ENCODE results near the gene FAM120B. TPM values are rescaled to one million over a fixed set of nuclear protein-coding genes. Genes with fewer than 3 reads are reported as not detected.

The FAM120B gene
- total RNA-seq, 1 donor from 2014 or later = 33.7 TPM

DNA sequence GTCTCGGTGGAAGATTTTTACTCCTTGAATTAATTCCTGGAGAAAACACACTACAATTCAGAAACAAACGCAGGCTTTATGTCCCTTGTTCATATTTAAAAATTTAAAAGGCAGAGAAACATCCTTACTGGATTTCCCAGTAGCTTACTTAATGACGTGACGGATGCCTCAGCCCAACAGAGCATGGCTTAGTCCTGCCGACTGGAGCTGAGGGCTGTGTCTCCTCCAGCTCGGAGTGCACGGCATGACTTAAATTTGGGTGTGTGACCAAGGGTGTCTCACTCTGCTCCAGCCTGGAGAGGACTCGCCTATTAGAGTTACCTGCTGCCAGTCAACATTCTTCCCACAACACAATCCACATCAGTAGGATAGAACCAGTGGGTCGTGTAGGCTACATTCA, 139.4 kb downstream of the FAM120B start:
- no peak for DNase-seq (ENCODE audit: low read depth, low spot score)
- Mint-ChIP-seq H3K36me3 (ENCODE audit: low read depth) (no peaks in the 10 kb centered on the region), H3K27ac (ENCODE audit: unreplicated experiment) (no peak overlapping the region), H3K27me3 (ENCODE audit: low read depth) (no peaks in the 10 kb centered on the region), H3K9me3 (no peaks in the 10 kb centered on the region), H3K4me1 (peaks cover 27% of the 10 kb centered on the region), H3K4me3 (no peak overlapping the region)
- TF ChIP-seq, protein P1, sequence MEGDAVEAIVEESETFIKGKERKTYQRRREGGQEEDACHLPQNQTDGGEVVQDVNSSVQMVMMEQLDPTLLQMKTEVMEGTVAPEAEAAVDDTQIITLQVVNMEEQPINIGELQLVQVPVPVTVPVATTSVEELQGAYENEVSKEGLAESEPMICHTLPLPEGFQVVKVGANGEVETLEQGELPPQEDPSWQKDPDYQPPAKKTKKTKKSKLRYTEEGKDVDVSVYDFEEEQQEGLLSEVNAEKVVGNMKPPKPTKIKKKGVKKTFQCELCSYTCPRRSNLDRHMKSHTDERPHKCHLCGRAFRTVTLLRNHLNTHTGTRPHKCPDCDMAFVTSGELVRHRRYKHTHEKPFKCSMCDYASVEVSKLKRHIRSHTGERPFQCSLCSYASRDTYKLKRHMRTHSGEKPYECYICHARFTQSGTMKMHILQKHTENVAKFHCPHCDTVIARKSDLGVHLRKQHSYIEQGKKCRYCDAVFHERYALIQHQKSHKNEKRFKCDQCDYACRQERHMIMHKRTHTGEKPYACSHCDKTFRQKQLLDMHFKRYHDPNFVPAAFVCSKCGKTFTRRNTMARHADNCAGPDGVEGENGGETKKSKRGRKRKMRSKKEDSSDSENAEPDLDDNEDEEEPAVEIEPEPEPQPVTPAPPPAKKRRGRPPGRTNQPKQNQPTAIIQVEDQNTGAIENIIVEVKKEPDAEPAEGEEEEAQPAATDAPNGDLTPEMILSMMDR (conservative IDR thresholded peaks at IDR 0.05) = no peak

DNA sequence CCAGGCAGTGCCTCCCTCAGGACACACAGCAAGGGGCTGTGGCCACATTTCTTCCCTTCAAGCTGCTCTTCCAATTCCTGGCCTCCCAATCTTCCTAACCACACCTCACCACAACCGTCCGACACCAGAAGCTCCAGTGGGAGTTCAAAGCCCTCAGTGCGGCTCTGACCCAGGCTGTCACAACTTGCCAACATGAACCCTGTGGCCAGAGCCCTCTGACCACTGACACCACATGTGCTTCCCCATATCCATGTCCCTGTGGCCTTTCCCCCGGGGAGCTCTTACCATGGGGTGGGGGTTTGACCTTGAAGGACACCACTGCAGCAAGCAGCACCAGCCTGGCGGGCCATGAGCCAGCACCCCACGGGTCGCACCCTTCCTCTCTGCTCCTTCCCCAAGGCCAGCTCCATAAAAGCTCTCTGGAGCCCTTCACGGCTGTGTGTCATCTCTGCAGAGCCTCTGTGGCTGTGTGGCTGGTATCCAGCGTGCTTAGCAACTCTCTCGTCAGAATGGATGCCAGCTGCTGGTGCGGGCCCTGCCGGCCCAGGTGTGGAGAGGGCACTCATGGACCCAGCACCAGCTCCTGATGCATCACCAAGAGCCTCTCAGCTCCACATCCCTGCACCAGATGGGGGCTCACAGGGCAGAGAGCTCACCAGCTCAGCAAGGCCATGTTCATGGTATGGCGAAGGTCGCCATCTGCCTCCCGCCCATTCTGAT, 140.4 kb downstream of the FAM120B start:
- H3K4me1 Mint-ChIP-seq = peaks cover 21% of the 10 kb centered on the region
- H3K4me3 Mint-ChIP-seq = no peak overlapping the region

DNA sequence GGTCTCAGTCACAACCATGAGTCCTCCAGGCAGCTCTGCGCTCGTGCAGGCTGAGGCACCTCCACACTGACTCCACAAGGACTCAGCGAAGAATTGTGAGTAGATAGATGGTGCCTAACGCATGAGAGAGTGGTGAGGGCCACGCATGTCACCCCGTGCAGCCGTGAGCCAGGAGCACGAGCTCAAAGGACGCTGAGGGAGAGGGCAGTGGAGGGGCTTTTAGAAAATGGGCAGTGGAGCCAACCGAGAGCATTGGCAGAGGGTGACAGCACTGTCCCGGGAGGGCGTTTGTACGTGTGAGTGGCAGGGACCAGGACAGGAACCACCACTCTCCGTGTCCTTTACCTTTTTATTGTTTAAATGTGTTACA, 141.0 kb downstream of the FAM120B start:
- Mint-ChIP-seq H3K27me3 (ENCODE audit: low read depth) (no peaks in the 10 kb centered on the region), H3K27ac (ENCODE audit: unreplicated experiment) (no peak overlapping the region), H3K4me3 (no peak overlapping the region), H3K4me1 (peaks cover 18% of the 10 kb centered on the region), H3K36me3 (ENCODE audit: low read depth) (no peaks in the 10 kb centered on the region), H3K9me3 (no peaks in the 10 kb centered on the region)
- TF ChIP-seq, protein P1 (conservative IDR thresholded peaks at IDR 0.05) = no peak
- no peak for DNase-seq (ENCODE audit: low read depth, low spot score)

More for the DNA sequence above, 140.4 kb downstream of the FAM120B start:
- H3K36me3 Mint-ChIP-seq (ENCODE audit: low read depth) = no peaks in the 10 kb centered on the region
- H3K9me3 Mint-ChIP-seq = no peaks in the 10 kb centered on the region
- TF ChIP-seq, protein P1 (conservative IDR thresholded peaks at IDR 0.05) = no peak
- DNase-seq (ENCODE audit: low read depth, low spot score) = no peak
- no peaks in the 10 kb centered on the region for H3K27me3 Mint-ChIP-seq (ENCODE audit: low read depth)
- no peak overlapping the region for H3K27ac Mint-ChIP-seq (ENCODE audit: unreplicated experiment)

DNA sequence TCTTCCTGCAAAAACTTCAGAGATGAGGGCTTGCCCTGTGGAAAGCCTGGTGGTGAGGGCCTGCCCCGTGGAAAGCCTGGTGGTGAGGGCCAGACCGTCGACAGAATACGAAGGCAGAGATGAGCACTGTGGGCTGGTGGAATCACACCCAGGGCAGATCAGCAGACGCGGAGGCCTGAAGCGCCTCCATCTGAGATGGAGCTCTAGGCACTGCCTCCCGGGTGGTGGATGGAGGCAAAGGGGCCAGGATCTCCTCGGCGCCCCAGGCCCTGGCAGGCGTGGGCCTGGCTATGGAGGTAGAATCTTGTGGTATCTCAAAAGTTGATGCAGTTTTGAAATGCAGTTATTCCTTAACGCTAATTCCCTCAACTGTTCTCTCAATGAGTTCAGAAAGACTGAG, 141.8 kb downstream of the FAM120B start:
- TF ChIP-seq, protein P1 (conservative IDR thresholded peaks at IDR 0.05) = no peak
- no peaks in the 10 kb centered on the region for H3K9me3 Mint-ChIP-seq
- H3K4me1 Mint-ChIP-seq = peaks cover 26% of the 10 kb centered on the region
- H3K4me3 Mint-ChIP-seq = no peak overlapping the region
- H3K27ac Mint-ChIP-seq (ENCODE audit: unreplicated experiment) = no peak overlapping the region
- H3K36me3 Mint-ChIP-seq (ENCODE audit: low read depth) = no peaks in the 10 kb centered on the region
- no peak for DNase-seq (ENCODE audit: low read depth, low spot score)
- H3K27me3 Mint-ChIP-seq (ENCODE audit: low read depth) = no peaks in the 10 kb centered on the region

DNA sequence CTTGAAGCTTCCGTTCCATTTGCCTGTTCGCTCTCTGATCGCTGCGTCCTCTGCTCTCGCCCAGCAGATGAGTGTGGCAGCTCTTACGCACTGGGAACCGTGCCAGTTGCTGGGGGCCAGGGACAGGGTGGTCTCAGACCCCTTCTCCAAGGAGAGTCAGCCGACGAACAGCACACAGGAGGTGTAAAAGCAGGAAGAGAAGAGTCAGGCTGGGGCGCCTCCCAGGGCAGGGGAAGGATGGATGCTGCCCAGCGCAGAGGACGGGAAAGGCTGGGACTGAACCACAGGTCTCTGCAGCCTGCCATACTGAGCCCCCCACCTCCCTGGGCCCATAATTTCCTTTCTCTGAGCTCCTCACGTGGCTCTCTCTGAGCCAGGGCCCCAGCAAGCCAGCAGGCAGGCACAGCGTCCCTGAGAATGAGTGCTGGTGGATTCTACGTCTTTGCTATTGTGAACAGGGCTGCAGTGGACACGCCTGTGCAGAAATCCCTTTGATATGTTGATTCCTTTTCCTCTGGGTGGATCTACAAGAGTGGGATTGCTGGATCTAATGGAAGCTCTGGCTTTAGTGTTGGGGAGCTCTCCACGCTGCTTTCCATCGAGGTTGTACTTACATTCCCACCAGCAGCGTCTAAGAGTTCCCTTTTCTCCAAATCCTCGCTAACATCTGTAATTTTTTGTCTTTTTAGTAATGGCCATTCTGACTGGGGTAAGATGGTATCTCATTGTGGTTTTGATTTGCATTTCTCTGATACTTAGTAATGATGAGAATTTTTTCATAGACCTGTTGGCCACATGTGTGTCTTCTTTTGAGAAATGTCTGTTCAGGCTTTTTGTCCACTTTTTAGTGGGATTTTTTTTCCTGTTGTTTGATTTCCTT, 142.4 kb downstream of the FAM120B start:
- Mint-ChIP-seq H3K9me3 (no peaks in the 10 kb centered on the region), H3K4me1 (peaks cover 33% of the 10 kb centered on the region), H3K4me3 (no peak overlapping the region), H3K27me3 (ENCODE audit: low read depth) (no peaks in the 10 kb centered on the region), H3K27ac (ENCODE audit: unreplicated experiment) (no peak overlapping the region), H3K36me3 (ENCODE audit: low read depth) (no peaks in the 10 kb centered on the region)
- TF ChIP-seq, protein P1 (conservative IDR thresholded peaks at IDR 0.05) = no peak
- no peak for DNase-seq (ENCODE audit: low read depth, low spot score)

All from neural crest cell (in vitro differentiated cells).